HepG2 (cell line): ENCODE measurements around the gene MYRFL. TPM values are rescaled to one million over a fixed set of nuclear protein-coding genes. Genes with fewer than 3 reads are reported as not detected.

Experiments used
- ATAC-seq: fragments of 200-7000 bp; cut with Tn5 transposase; 3 replicates; pipeline ENCODE4 v1.9.1; 2020; ENCODE audit warnings: mild to moderate bottlenecking, moderate library complexity
- BruUV-seq: library from RNA; stranded (reverse); fragments of 400-500 nt; replicated peaks from 2 replicates; lab custom pipeline; 2021; lab: Mats Ljungman, UMichigan
- CTCF ChIA-PET: fragments of 300-600 bp; formaldehyde crosslinking; extraction: SDS; loops from one replicate; lab custom pipeline; 2021; ENCODE audit warnings: low total read pairs, inconsistent platforms, low intra/inter-chr PET ratio; lab: Yijun Ruan, JAX
- POLR2A ChIA-PET: fragments of 350-600 bp; sonication (Branson Sonifier 250); formaldehyde crosslinking; loops from one replicate; lab custom pipeline; 2020; ENCODE audit warnings: antibody characterized with exemption, inconsistent platforms; lab: Yijun Ruan, JAX
- DNase-seq: peaks from one replicate; pipeline ENCODE4 v3.0.0-alpha.2; 2015; ENCODE audit warnings: low spot score
- FAIRE-seq: peaks from 3 replicates; lab custom pipeline; 2011; peaks lifted over from hg19 to GRCh38; lab: Jason Lieb, UNC
- H2AFZ ChIP-seq: one replicate; pipeline ENCODE4 v1.6.1; 2011; ENCODE audit warnings: low read length, inconsistent platforms
- H3K27ac ChIP-seq: fragments of 300-600 bp; 3 replicates; pipeline ENCODE4 v1.8.0; 2011; ENCODE audit warnings: mixed run types, mild to moderate bottlenecking, mixed read lengths, low read length, inconsistent platforms; ENCODE audit not compliant: insufficient read depth; ENCODE audit errors: extremely low read length
- H3K27me3 ChIP-seq, 2 experiments: fragments of 200-600 bp in 1 of 2; 2 replicates in 1 of 2; 3 replicates in 1 of 2; pipeline versions ENCODE4 v1.6.0 to v1.8.0; 2011; ENCODE audit warnings: low read length in 2 of 2, mild to moderate bottlenecking in 2 of 2, moderate library complexity in 2 of 2, inconsistent platforms in 1 of 2; ENCODE audit not compliant: insufficient read depth in 2 of 2, control insufficient read depth in 1 of 2
- H3K36me3 ChIP-seq, 2 experiments: fragments of 200-600 bp in 1 of 2; replicated peaks in 1 of 2; 2 replicates in 1 of 2; 3 replicates in 1 of 2; pipeline versions ENCODE4 v1.5.1 to v1.8.0; 2011; ENCODE audit warnings: low read length in 2 of 2, inconsistent platforms in 1 of 2; ENCODE audit not compliant: insufficient read depth in 2 of 2, control insufficient read depth in 1 of 2
- H3K4me1 ChIP-seq: 2 replicates; pipeline ENCODE4 v1.5.1; 2012; ENCODE audit warnings: low read length, inconsistent platforms; ENCODE audit not compliant: insufficient read depth
- H3K4me2 ChIP-seq: 2 replicates; pipeline ENCODE4 v1.6.0; 2011; ENCODE audit warnings: low read depth, low read length, inconsistent platforms
- H3K4me3 ChIP-seq, 3 experiments: fragments of 200-600 bp in 1 of 3; sonication (generic), shearing (Covaris generic) in 1 of 3; replicated peaks in 1 of 3; 2 replicates each; pipeline ENCODE4 v1.5.1; 2011 to 2016; ENCODE audit warnings: low read length in 3 of 3, inconsistent platforms in 2 of 3, low read depth in 2 of 3, mild to moderate bottlenecking in 2 of 3, control low read depth in 1 of 3, mixed read lengths in 1 of 3; ENCODE audit not compliant: insufficient read depth in 1 of 3
- H3K79me2 ChIP-seq: one replicate; pipeline ENCODE4 v1.6.1; 2011; ENCODE audit warnings: low read length, inconsistent platforms; ENCODE audit not compliant: insufficient read depth
- H3K9ac ChIP-seq: 2 replicates; pipeline ENCODE4 v1.6.0; 2011; ENCODE audit warnings: mild to moderate bottlenecking, low read depth, low read length, inconsistent platforms; ENCODE audit not compliant: insufficient read depth
- H3K9me3 ChIP-seq: 2 replicates; pipeline ENCODE4 v1.5.1; 2012; ENCODE audit warnings: mild to moderate bottlenecking, low read length
- H4K20me1 ChIP-seq: 2 replicates; pipeline ENCODE4 v1.6.0; 2011; ENCODE audit warnings: inconsistent platforms, mild to moderate bottlenecking, low read length, moderate library complexity; ENCODE audit not compliant: insufficient read depth
- FOSL2 ChIP-seq: sonication (generic); formaldehyde crosslinking; IDR thresholded peaks from 2 replicates; pipeline ENCODE4 v1.4.0; 2020; ENCODE audit warnings: missing genetic modification reagents
- HNF1B ChIP-seq: sonication (generic); formaldehyde crosslinking; IDR thresholded peaks from 2 replicates; pipeline ENCODE4 v1.5.1; 2020; ENCODE audit warnings: mild to moderate bottlenecking, moderate library complexity, missing genetic modification reagents
- MED1 ChIP-seq: sonication (generic); formaldehyde crosslinking; IDR thresholded peaks from 2 replicates; pipeline ENCODE4 v1.4.0; 2020; ENCODE audit warnings: missing genetic modification reagents
- REL ChIP-seq: sonication (generic); formaldehyde crosslinking; conservative IDR thresholded peaks from 2 replicates; pipeline ENCODE4 v1.8.0; 2022; ENCODE audit warnings: mild to moderate bottlenecking, missing genetic modification reagents, moderate library complexity
- SRSF4 ChIP-seq: fragments of 200-400 bp; formaldehyde crosslinking; IDR thresholded peaks from one replicate; pipeline ENCODE4 v1.6.1; 2018; ENCODE audit warnings: mild to moderate bottlenecking, low read depth, low read length, moderate library complexity; ENCODE audit not compliant: poor library complexity, severe bottlenecking
- ZBTB21 ChIP-seq: sonication (generic); formaldehyde crosslinking; IDR thresholded peaks from 2 replicates; pipeline ENCODE4 v1.4.0; 2020; ENCODE audit warnings: missing genetic modification reagents
- ZNF205 ChIP-seq: IDR thresholded peaks from 2 replicates; pipeline ENCODE4 v1.6.1; 2018; ENCODE audit warnings: missing biosample characterization, missing genetic modification reagents
- ZNF256 ChIP-seq: sonication (generic); formaldehyde crosslinking; conservative IDR thresholded peaks from 2 replicates; pipeline ENCODE4 v1.4.0; 2020; ENCODE audit warnings: missing genetic modification reagents
- ZNF644 ChIP-seq: IDR thresholded peaks from 2 replicates; pipeline ENCODE4 v1.6.1; 2016; ENCODE audit warnings: low read depth
- ZNF749 ChIP-seq: sonication (generic); formaldehyde crosslinking; IDR thresholded peaks from 2 replicates; pipeline ENCODE4 v1.8.0; 2022; ENCODE audit warnings: mild to moderate bottlenecking, missing genetic modification reagents, moderate library complexity, borderline replicate concordance
- WGBS: methylation state at CpG from one replicate; pipeline ENCODE4 v1.1.6; 2017; ENCODE audit warnings: low lambda C conversion rate; 5-methylcytosine and 5-hydroxymethylcytosine counted together
- in situ Hi-C: cut with HindIII; loops from 2 replicates; pipeline ENCODE4 v1.10.0; 2017; ENCODE audit warnings: low pct_unique_long_range_greater_than_20kb; ENCODE audit not compliant: extremely low pct_ligation_motif_present
- intact Hi-C: fragments of 100-400 bp; cut with micrococcal nuclease; formaldehyde crosslinking; loops from one replicate; pipeline ENCODE4 v1.10.0; 2022; ENCODE audit not compliant: unreplicated experiment
- polyA plus RNA-seq, 8 experiments: library from polyadenylated mRNA; depleted of rRNA in 3 of 8; stranded (reverse) in 7 of 8; unstranded in 1 of 8; fragments of >200 nt; fragmentation: Illumina TruSeq in 4 of 8; extraction: Trizol in 4 of 8; gene quantifications; 2 replicates each; pipeline versions ENCODE4 v1.2.1 to v1.2.3, GENCODE V29; 2011 to 2016; ENCODE audit warnings: low read depth in 4 of 8, missing spikeins in 1 of 8, mixed read lengths in 1 of 8; ENCODE audit not compliant: insufficient read depth in 1 of 8
- total RNA-seq, 5 experiments: library from RNA; depleted of rRNA; stranded (reverse); fragments of >200 nt; fragmentation: Illumina TruSeq; extraction: Trizol; gene quantifications; 2 replicates each; pipeline ENCODE4 v1.2.3, GENCODE V29; 2016; ENCODE audit warnings: low read depth in 1 of 5
- TF ChIP-seq, protein P1 (sequence below): sonication (generic); formaldehyde crosslinking; IDR thresholded peaks from 2 replicates; pipeline ENCODE4 v1.4.0; 2020; ENCODE audit warnings: missing genetic modification reagents

The MYRFL gene
- total and polyA plus RNA-seq, 2 of the 13 experiments (the other 11 are each of a cell fraction or from before 2014, with no cell fraction given), result 0.09 to 0.11 TPM

DNA sequence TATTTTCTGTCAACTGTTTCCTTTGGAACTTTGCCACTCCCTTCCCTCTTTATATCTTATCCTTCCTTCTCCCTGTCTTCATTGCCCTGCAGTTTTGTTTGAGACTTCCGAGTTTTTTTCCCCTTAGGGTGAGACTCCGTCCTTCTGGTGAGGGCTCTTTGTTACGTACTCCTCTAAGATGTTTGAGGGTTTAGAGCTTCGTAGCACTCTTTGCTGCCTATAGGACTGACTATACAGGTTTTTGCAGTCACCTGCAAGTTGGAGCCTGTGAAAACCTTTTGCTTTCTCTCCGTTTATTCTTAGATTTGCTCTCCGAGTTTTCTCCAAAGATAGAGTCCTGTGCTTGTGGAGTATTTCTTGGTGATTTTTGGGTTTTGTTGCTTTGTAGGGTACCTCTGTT is 41.7 kb upstream of the MYRFL start:
- Histone ChIP-seq H3K27me3 (no peaks in the 10 kb centered on the region), H3K79me2 (no peaks in the 10 kb centered on the region), H2AFZ (no peak overlapping the region), H3K36me3 (peaks cover 0 to 13% of the 10 kb centered on the region in 2 experiments; a peak in 3 of 5 replicates), H4K20me1 (no peaks in the 10 kb centered on the region), H3K4me1 (no peaks in the 10 kb centered on the region), H3K9me3 (no peaks in the 10 kb centered on the region), H3K4me2 (no peak overlapping the region), H3K9ac (no peak overlapping the region), H3K27ac (no peak overlapping the region), H3K4me3 (no peak overlapping the region)
- ATAC-seq (no peak), FAIRE-seq (no peak), DNase-seq (no peak)
- WGBS, result 93% methylated on average over 6 of the region's 6 CpGs
- POLR2A ChIA-PET, result no interaction called here
- intact Hi-C loops (no loop called here), in situ Hi-C loops (no loop called here)
- no peak for TF ChIP-seq ZBTB21 (CRISPR knock-in tag)
- no peak for TF ChIP-seq ZNF749 (CRISPR knock-in tag)
- TF ChIP-seq, protein P1, sequence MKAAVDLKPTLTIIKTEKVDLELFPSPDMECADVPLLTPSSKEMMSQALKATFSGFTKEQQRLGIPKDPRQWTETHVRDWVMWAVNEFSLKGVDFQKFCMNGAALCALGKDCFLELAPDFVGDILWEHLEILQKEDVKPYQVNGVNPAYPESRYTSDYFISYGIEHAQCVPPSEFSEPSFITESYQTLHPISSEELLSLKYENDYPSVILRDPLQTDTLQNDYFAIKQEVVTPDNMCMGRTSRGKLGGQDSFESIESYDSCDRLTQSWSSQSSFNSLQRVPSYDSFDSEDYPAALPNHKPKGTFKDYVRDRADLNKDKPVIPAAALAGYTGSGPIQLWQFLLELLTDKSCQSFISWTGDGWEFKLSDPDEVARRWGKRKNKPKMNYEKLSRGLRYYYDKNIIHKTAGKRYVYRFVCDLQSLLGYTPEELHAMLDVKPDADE (CRISPR knock-in tag), result no peak
- no peak for TF ChIP-seq HNF1B
- no peak for TF ChIP-seq ZNF644 (CRISPR knock-in tag)
- no peak for TF ChIP-seq FOSL2 (CRISPR knock-in tag)
- TF ChIP-seq ZNF205, result no peak
- no peak for TF ChIP-seq SRSF4
- no peak for TF ChIP-seq REL (CRISPR knock-in tag)
- TF ChIP-seq MED1, result no peak
- TF ChIP-seq ZNF256 (CRISPR knock-in tag), result no peak
- CTCF ChIA-PET, result no interaction called here
- no TSS peak for BruUV-seq
